GM21423 (cell line): ENCODE data around the gene PLAC9.
A peak's percentile ranks its signal among the peaks of the same experiment; 100 is the strongest.

Source experiments
- ATAC-seq: cut with Tn5 transposase; IDR thresholded peaks from one replicate; pipeline ENCODE4 v1.9.1; 2021; ENCODE audit warnings: mild to moderate bottlenecking, moderate library complexity; ENCODE audit not compliant: unreplicated experiment

PLAC9 gene

DNA sequence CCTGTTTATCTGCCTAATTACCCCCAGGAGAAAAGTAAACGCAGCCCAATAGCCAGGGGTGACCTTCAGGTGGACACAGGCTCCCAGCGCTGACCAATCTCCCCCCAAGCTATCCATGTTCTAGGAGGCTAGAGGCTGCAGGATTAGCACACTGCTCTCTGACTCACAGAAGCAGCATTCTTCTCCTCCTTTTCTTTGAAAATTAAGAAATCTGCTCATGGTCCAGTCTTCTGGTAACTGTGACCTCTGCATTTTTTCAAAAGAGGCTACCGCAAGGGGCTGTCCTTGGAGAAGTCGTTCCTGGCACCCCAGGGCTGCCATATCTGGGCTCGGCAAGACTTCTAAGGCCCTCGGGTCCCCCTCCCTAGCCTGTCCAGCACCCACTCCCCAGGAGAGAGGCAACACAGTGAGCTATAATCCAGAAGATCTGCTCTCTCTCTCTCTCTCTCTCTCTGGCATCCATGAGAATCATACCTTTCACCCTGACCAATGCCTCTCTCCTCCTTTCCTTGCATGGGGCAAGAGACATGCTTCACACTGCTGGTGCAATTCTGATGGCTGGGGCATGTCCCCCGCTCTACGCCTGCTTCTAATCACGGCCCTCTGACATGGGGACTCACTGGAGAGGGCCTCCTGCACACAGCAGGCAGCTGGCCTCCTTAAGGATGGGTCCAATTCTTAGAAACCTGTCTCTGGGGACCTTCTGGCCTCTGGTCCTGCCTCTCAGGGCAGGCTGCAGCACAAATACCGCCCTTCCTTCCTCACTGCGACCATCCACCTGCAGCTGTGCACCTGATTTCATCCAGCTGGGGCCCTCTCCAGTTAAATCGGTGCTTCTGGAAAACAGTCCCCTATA is 45.5 kb downstream of the PLAC9 start:
- ATAC-seq, result no peak

DNA sequence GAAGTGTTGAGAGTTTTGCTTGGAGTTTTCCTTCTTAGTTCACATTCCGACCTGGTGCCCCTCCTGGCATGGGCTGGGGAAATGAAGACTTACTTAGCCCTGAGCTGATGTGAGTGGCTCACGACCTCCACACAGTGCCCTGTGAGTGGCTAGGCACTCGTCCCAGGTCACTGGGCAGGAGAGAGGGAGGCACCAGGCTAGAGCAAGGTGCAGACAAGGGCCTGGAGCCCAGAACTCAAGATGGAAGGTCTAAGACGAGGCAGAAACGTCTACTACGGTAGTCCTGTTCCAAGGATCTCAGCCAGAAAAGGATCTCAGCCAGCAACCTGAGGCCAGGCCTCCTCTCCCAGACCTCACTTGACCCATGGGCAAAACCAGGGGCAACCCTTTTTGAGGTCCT is 50.5 kb downstream of the PLAC9 start:
- ATAC-seq, result no peak

- no peak for ATAC-seq
Observed at GRCh38 chr10:80183436-80183835, 50.9 kb downstream of the PLAC9 start.

- no peak for ATAC-seq
Observed at GRCh38 chr10:80184291-80184690, 51.8 kb downstream of the PLAC9 start.

GRCh38 chr10:80185578-80186299 is 53.2 kb downstream of the PLAC9 start:
- ATAC-seq, result no peak

DNA sequence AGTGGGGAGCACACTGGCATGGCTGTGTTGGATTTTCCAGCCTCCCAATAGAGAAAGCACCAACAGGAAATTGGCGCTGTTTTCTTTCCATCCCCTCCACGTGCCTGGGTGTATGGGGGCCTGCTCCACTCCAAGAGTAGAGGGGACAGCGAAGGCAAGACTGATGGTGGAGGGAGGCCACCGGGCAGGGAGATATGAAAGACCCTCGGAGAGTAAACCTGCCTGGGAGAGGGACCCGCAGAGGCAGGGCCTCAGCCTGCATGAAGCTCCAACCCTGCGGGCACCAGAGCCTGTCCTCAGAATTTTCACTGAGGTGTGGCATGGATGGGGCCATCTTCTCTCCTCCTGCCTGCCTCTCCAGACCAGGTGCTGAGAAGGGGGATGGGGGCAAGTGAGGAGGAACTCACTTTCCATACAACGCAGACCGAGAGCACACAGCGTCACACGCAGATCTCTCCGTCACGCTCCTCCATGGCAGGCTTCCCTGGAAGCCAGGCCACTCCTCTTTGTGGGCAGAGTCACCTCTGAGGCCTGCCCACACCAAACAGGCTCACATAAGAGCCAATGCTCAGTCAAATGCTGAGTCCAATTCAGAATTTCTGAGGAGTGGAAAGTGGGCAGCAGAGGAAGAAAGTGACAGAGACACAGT is 54.0 kb downstream of the PLAC9 start:
- ATAC-seq, result no peak

GRCh38 chr10:80187060-80187459 is 54.5 kb downstream of the PLAC9 start:
- no peak for ATAC-seq

GRCh38 chr10:80187465-80188409 is 55.2 kb downstream of the PLAC9 start:
- peak; percentile 87 for ATAC-seq

GRCh38 chr10:80188713-80189112 is 56.2 kb downstream of the PLAC9 start:
- no peak for ATAC-seq

DNA sequence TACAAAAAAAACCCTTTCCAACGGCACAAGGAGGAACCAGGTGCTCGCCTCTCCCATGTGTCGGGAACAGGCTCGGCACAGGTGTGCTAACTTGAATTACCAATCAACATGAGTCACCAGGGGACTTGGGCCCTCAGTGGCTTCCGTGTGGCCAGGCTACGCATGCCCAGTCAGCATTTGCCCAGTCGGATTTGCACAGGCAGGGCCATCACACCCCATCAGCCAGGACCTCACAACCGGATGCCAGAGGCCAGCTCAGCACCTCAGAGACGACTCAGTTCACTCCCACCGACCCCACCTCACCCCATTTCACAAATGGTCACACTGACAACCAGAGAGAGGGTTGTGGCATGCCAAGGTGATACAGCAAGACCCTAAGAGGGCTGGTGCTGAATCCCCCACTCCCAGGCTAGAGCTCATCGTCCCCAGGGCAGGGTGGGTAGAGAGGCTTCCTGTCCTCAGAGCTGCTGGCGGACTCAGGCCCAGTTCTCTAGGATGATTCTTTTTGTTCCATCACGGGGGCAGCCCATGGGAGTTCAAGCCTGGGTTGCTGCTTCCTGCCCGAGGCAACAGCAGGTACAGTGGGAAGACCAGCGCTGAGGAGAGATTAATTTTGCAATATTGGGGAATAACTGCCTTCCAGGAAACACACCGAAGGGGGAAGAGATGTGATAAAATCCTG is 59.2 kb downstream of the PLAC9 start:
- ATAC-seq, result no peak

DNA sequence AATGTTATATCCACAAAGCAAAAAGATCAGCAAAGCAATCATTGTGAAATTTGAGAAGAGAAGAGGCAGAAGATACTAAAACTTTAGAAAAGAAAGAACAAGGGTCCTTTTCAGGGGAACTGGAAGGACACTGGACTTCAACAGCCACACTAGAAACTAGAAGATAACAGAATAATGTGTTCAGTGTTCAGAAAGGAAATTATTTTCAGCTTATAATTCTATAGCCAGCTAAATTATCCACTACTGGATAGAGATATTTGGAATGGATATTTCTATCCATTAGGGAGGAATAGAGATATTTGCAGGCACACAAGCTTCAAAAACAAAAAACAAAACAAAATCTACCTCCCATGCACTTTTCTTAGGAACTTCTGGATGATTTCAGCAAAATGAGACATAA is 60.0 kb downstream of the PLAC9 start:
- no peak for ATAC-seq

DNA sequence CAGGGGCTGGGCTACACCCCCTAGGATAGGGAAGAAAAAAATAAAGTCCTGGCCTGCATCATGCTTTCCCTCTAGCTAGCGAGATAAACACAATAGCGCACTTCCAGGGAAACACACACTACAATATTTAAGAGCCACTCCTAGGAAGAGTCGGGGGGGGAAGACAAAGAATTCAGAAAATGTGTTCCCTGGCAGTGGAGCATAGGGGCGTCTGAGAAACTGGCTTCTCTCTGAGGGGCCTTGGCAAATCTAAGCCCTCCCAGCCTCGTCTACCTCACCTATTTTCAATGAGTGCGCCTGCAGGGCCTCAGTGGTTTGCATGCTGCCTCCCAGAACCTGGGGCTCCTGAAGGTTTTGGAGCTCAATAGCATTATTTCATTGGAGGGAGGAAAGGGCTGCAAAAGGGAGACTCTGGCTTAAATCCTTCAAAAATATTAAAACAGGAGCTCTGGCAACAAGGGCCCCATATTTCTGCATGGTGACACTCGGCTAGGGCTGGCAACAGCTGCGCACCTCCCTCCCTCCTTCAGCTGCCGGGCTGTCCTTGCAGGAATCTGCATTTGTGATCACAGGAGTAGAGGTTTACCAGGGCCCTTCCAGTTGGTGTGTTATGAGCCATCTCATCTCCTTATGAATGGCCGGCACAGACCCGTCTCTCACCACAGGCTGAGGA is 62.0 kb downstream of the PLAC9 start:
- no peak for ATAC-seq
